Stomach (tissue), 9 donors: ENCODE data around the gene CEP89. TPM values are rescaled to one million over a fixed set of nuclear protein-coding genes. Genes with fewer than 3 reads are reported as not detected.
"Not testable (repeated sequence)": the region's sequence is repeated elsewhere in the genome, so short reads cannot be mapped to it uniquely, and the experiment has no call there.

Experiments
- DNase-seq, 2 donors: peaks; one replicate each; pipeline versions ENCODE4 v3.0.0 to v3.0.0-alpha.2; 2013 to 2019
- H3K27ac ChIP-seq, 5 donors: fragments of 200-600 bp in 4 of 5; sonication (generic) in 4 of 5; one replicate each; pipeline ENCODE4 v1.5.1; 2013 to 2019; ENCODE audit warnings: mild to moderate bottlenecking in 1 of 5, moderate library complexity in 1 of 5
- H3K27me3 ChIP-seq, 3 donors: fragments of 200-600 bp; sonication (generic); one replicate each; pipeline ENCODE4 v1.5.1; 2017 to 2019; ENCODE audit warnings: mixed run types in 1 of 3
- H3K36me3 ChIP-seq, 4 donors: fragments of 200-600 bp; sonication (generic); 1 replicate in 3 of 4; 2 replicates in 1 of 4; pipeline ENCODE4 v1.5.1; 2016 to 2019
- H3K4me1 ChIP-seq, 4 donors: fragments of 200-600 bp; sonication (generic); one replicate each; pipeline ENCODE4 v1.5.1; 2016 to 2019
- H3K4me3 ChIP-seq, 4 donors: fragments of 200-600 bp; sonication (generic) in 3 of 4; one replicate each; pipeline ENCODE4 v1.5.1; 2016 to 2019; ENCODE audit warnings: mild to moderate bottlenecking in 1 of 4
- H3K9me3 ChIP-seq, 4 donors: fragments of 200-600 bp; sonication (generic); one replicate each; pipeline ENCODE4 v1.5.1; 2016 to 2019
- CTCF ChIP-seq, 7 experiments: fragments of 450-650 bp in 4 of 7; fragments of 200-600 bp in 3 of 7; sonication (generic) in 3 of 7; IDR thresholded peaks; one replicate each; pipeline ENCODE4 v1.5.1; 2016 to 2019; ENCODE audit warnings: antibody characterized with exemption in 7 of 7, control low read depth in 2 of 7, mild to moderate bottlenecking in 1 of 7
- EP300 ChIP-seq: sonication (generic); formaldehyde crosslinking; IDR thresholded peaks from one replicate; pipeline ENCODE4 v1.6.1; 2017; ENCODE audit warnings: antibody characterized with exemption
- POLR2A ChIP-seq, 4 donors: fragments of 450-650 bp; IDR thresholded peaks; one replicate each; pipeline ENCODE4 v1.6.1; 2016; ENCODE audit warnings: antibody characterized with exemption in 4 of 4, control low read depth in 2 of 4, mild to moderate bottlenecking in 1 of 4, moderate library complexity in 1 of 4
- POLR2AphosphoS5 ChIP-seq, 3 donors: sonication (generic); formaldehyde crosslinking; IDR thresholded peaks; one replicate each; pipeline ENCODE4 v1.6.1; 2016; ENCODE audit warnings: antibody characterized with exemption in 3 of 3
- WGBS, 5 donors: extraction: QIAGEN DNeasy Blood & Tissue Kit in 3 of 5; methylation state at CpG; one replicate each; pipeline versions ENCODE4 v1.1.5 to v1.1.7; 2013 to 2018; 5-methylcytosine and 5-hydroxymethylcytosine counted together
- intact Hi-C: fragments of 100-400 bp; cut with DNase I; formaldehyde crosslinking; loops from one replicate; pipeline ENCODE4 v1.15.1; 2023; ENCODE audit warnings: low total_unique reads
- polyA plus RNA-seq, 3 donors: library from polyadenylated mRNA; stranded (reverse); fragments of 200-250 nt; gene quantifications; one replicate each; pipeline ENCODE4 v1.2.3, GENCODE V29; 2013
- total RNA-seq, 5 donors: library from RNA; depleted of rRNA; stranded (reverse); fragments of >200 nt; gene quantifications; one replicate each; pipeline versions ENCODE4 v1.1.0 to v1.2.3, GENCODE V29; 2014 to 2016
- donor health status: healthy with polysubstance abuse.
- donor health status: Bipolar disorder and iron deficiency.
- donor health status: healthy.

CEP89 gene
- total and polyA plus RNA-seq, 8 donors: 3.1 to 15.1 (median 7.4) TPM

DNA sequence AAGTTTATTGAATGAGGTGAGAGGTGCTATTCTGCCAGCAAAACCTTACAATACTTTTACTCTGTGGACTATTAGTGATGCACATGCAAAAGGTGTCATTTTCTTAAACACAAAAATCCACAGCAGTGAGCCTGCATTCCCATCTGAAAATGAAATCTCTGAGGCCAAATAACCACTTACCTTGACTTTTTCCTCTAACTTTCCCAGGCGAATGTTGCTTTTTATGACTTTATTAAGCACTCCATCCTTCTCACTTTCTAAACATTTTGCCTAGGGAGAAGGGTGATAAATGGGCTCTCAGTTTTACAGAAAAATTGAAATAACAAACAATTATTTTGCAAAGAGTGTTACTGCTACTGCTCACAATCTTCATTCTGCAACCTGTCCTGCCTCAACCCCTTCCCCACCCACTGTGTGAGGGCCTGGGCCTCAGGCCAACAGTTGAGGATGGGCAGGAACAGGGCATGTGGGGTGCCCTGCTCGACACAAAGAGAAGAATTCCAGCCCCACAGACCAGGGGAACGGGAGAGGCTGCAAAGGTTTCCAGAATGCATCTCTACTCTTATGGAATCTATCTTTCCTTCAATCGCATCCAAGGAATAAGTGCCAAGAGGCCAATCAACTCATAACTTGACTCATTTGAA, 84.1 kb downstream of the CEP89 start:
- no peak for TF ChIP-seq POLR2AphosphoS5 (IDR thresholded peaks at IDR 0.05)
- TF ChIP-seq POLR2A (IDR thresholded peaks at IDR 0.05): no peak
- TF ChIP-seq EP300: no peak
- no peak for TF ChIP-seq CTCF (IDR thresholded peaks at IDR 0.05)
- H3K27me3 ChIP-seq: no peaks in the 10 kb centered on the region
- no peak for DNase-seq
- H3K36me3 ChIP-seq: peaks cover 0 to 58% (median 38%) of the 10 kb centered on the region in 4 donors
- H3K4me1 ChIP-seq: no peaks in the 10 kb centered on the region
- intact Hi-C loops: no loop called here
- 82 to 92% (median 89%) methylated on average over 4 of the region's 4 CpGs for WGBS, 5 donors
- H3K27ac ChIP-seq: no peak overlapping the region
- H3K9me3 ChIP-seq: peaks cover 0 to 17% (median 10%) of the 10 kb centered on the region in 4 donors
- H3K4me3 ChIP-seq: no peak overlapping the region

- intact Hi-C loops: no loop called here
- H3K27ac ChIP-seq: no peak overlapping the region
Observed at GRCh38 chr19:32886241-32886640, 85.5 kb downstream of the CEP89 start.

GRCh38 chr19:32885255-32885654, 86.5 kb downstream of the CEP89 start:
- H3K27ac ChIP-seq, H3K27me3 ChIP-seq, H3K4me3 ChIP-seq, H3K9me3 ChIP-seq, intact Hi-C loops, H3K4me1 ChIP-seq, DNase-seq: not testable (repeated sequence)
- peaks cover 0 to 64% (median 38%) of the 10 kb centered on the region in 4 donors for H3K36me3 ChIP-seq
- 79 to 93% (median 88%) methylated on average over 5 of the region's 5 CpGs for WGBS, 5 donors

More at GRCh38 chr19:32886241-32886640, 85.5 kb downstream of the CEP89 start:
- TF ChIP-seq POLR2AphosphoS5 (IDR thresholded peaks at IDR 0.05) (no peak), EP300 (no peak), POLR2A (IDR thresholded peaks at IDR 0.05) (no peak), CTCF (IDR thresholded peaks at IDR 0.05) (no peak)
- H3K9me3 ChIP-seq: peaks cover 0 to 8% (median 3%) of the 10 kb centered on the region in 4 donors
- no peaks in the 10 kb centered on the region for H3K4me1 ChIP-seq
- H3K4me3 ChIP-seq: no peak overlapping the region
- DNase-seq: no peak
- peaks cover 0 to 64% (median 43%) of the 10 kb centered on the region in 4 donors for H3K36me3 ChIP-seq
- no peaks in the 10 kb centered on the region for H3K27me3 ChIP-seq
- WGBS, 5 donors: 89 to 98% (median 94%) methylated on average over 7 of the region's 7 CpGs

GRCh38 chr19:32881766-32882165, 90.0 kb downstream of the CEP89 start:
- Histone ChIP-seq H3K36me3 (peaks cover 3 to 71% (median 49%) of the 10 kb centered on the region in 4 donors), H3K27ac (no peak overlapping the region), H3K4me1 (no peaks in the 10 kb centered on the region), H3K4me3 (no peak overlapping the region), H3K9me3 (no peaks in the 10 kb centered on the region), H3K27me3 (no peaks in the 10 kb centered on the region)
- intact Hi-C loops: no loop called here
- DNase-seq: peak in 1 of 2 donors; percentile 22
- WGBS, 5 donors: 88 to 93% (median 92%) methylated on average over 12 of the region's 12 CpGs
- TF ChIP-seq POLR2A (IDR thresholded peaks at IDR 0.05) (no peak), POLR2AphosphoS5 (IDR thresholded peaks at IDR 0.05) (no peak), EP300 (no peak), CTCF (IDR thresholded peaks at IDR 0.05) (no peak)

DNA sequence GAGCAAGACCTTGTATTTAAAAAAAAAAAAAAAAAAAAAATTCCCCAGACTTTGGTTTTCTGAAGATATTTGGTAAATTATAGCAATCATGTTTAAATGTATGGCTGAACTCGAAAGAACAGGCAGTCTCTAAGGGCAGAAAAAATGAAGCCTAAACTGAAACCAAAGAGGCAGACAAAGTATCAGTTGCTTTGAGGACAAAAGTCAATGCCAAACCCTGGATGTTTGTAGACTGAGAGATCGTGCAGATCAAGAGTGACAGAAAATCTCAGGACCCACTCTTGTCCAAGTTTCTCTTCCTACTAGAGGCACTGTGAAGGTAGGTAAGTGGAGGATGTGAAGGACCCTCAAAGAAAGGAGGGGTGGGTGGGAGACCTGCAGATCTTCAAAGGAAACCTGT, 91.1 kb downstream of the CEP89 start:
- WGBS, 5 donors: 61 to 71% (median 64%) methylated on average over 2 of the region's 2 CpGs

More for the DNA sequence above, 91.1 kb downstream of the CEP89 start:
- intact Hi-C loops: no loop called here
- peaks cover 3 to 74% (median 44%) of the 10 kb centered on the region in 4 donors for H3K36me3 ChIP-seq
- H3K9me3 ChIP-seq: no peaks in the 10 kb centered on the region
- no peaks in the 10 kb centered on the region for H3K4me1 ChIP-seq
- H3K4me3 ChIP-seq: no peak overlapping the region
- DNase-seq: no peak
- TF ChIP-seq EP300 (no peak), CTCF (IDR thresholded peaks at IDR 0.05) (no peak), POLR2A (IDR thresholded peaks at IDR 0.05) (no peak)
- H3K27ac ChIP-seq: no peak overlapping the region
- H3K27me3 ChIP-seq: no peaks in the 10 kb centered on the region
